SK-N-SH (cell line): ENCODE results near the gene ARMC9. TPM values are rescaled to one million over a fixed set of nuclear protein-coding genes. Genes with fewer than 3 reads are reported as not detected.

Experiments
- CTCF ChIA-PET: fragments of 300-600, 350-600 bp; formaldehyde crosslinking; extraction: SDS; loops from one replicate; lab custom pipeline; 2021; lab: Yijun Ruan, JAX
- POLR2A ChIA-PET: fragments of 350-600 bp; sonication (Branson Sonifier 250); formaldehyde crosslinking; extraction: SDS; loops from one replicate; lab custom pipeline; 2020; ENCODE audit warnings: antibody characterized with exemption, inconsistent platforms; lab: Yijun Ruan, JAX
- DNase-seq: peaks from one replicate; pipeline ENCODE4 v3.0.0; 2012
- H2AFZ ChIP-seq: fragments of 200-600 bp; sonication (generic); 2 replicates; pipeline ENCODE4 v1.8.1; 2016; ENCODE audit warnings: antibody characterized with exemption, mild to moderate bottlenecking, low read depth
- H3F3A ChIP-seq: fragments of 200-600 bp; sonication (generic); replicated peaks from 2 replicates; pipeline ENCODE3; 2016; ENCODE audit warnings: antibody characterized with exemption, mild to moderate bottlenecking; ENCODE audit not compliant: insufficient read depth
- H3K27ac ChIP-seq, 2 experiments: fragments of 200-500 bp in 1 of 2; fragments of 200-600 bp in 1 of 2; sonication (Bioruptor generic) in 1 of 2; sonication (generic), shearing (Covaris generic) in 1 of 2; 2 replicates each; pipeline versions ENCODE4 v1.5.1 to v1.6.1; 2014 to 2016; ENCODE audit warnings: low read depth in 2 of 2, inconsistent platforms in 1 of 2, low read length in 1 of 2, mild to moderate bottlenecking in 1 of 2, mixed read lengths in 1 of 2
- H3K27me3 ChIP-seq: fragments of 200-600 bp; sonication (generic), shearing (Covaris generic); 2 replicates; pipeline ENCODE4 v1.6.1; 2016; ENCODE audit warnings: mixed run types; ENCODE audit not compliant: insufficient read depth
- H3K36me3 ChIP-seq, 2 experiments: fragments of 200-500 bp in 1 of 2; fragments of 200-600 bp in 1 of 2; sonication (Bioruptor generic) in 1 of 2; sonication (generic) in 1 of 2; replicated peaks in 1 of 2; 2 replicates each; pipeline versions ENCODE3 to v1.5.1; 2014 to 2016; ENCODE audit warnings: low read length in 1 of 2, mild to moderate bottlenecking in 1 of 2; ENCODE audit not compliant: insufficient read depth in 2 of 2, control insufficient read depth in 1 of 2
- H3K4me1 ChIP-seq, 2 experiments: fragments of 200-500 bp in 1 of 2; fragments of 200-600 bp in 1 of 2; sonication (Bioruptor generic) in 1 of 2; sonication (generic), shearing (Covaris generic) in 1 of 2; 2 replicates each; pipeline versions ENCODE4 v1.5.1 to v1.6.1; 2014 to 2016; ENCODE audit warnings: low read depth in 1 of 2, low read length in 1 of 2, mixed run types in 1 of 2; ENCODE audit not compliant: insufficient read depth in 2 of 2, control insufficient read depth in 1 of 2
- H3K4me2 ChIP-seq: fragments of 200-600 bp; sonication (generic), shearing (Covaris generic); 2 replicates; pipeline ENCODE4 v1.6.1; 2017; ENCODE audit warnings: mixed run types
- H3K4me3 ChIP-seq, 2 experiments: fragments of 200-500 bp in 1 of 2; fragments of 200-600 bp in 1 of 2; sonication (Bioruptor generic) in 1 of 2; sonication (generic), shearing (Covaris generic) in 1 of 2; 2 replicates each; pipeline versions ENCODE4 v1.5.1 to v1.8.1; 2014 to 2016; ENCODE audit warnings: low read depth in 2 of 2, inconsistent platforms in 1 of 2, low read length in 1 of 2, mild to moderate bottlenecking in 1 of 2, mixed read lengths in 1 of 2, moderate library complexity in 1 of 2
- H3K79me2 ChIP-seq: fragments of 200-600 bp; sonication (generic); 2 replicates; pipeline ENCODE4 v1.8.1; 2017; ENCODE audit warnings: mild to moderate bottlenecking; ENCODE audit not compliant: insufficient read depth
- H3K9ac ChIP-seq: fragments of 200-600 bp; sonication (generic); 2 replicates; pipeline ENCODE4 v1.6.1; 2017; ENCODE audit warnings: mixed run types
- H3K9me2 ChIP-seq: fragments of 200-600 bp; sonication (generic); 2 replicates; pipeline ENCODE4 v1.6.1; 2017; ENCODE audit warnings: mixed run types
- H3K9me3 ChIP-seq: fragments of 200-600 bp; sonication (generic); 2 replicates; pipeline ENCODE4 v1.6.1; 2017; ENCODE audit warnings: mixed run types, mild to moderate bottlenecking, moderate library complexity
- H4K20me1 ChIP-seq: fragments of 200-600 bp; sonication (generic); 2 replicates; pipeline ENCODE4 v1.6.1; 2017; ENCODE audit warnings: mild to moderate bottlenecking, mixed run types; ENCODE audit not compliant: insufficient read depth
- EZH2phosphoT487 ChIP-seq: fragments of 200-600 bp; sonication (generic); IDR thresholded peaks from 2 replicates; pipeline ENCODE4 v1.6.1; 2017; ENCODE audit warnings: low read depth, mixed run types, mild to moderate bottlenecking, antibody characterized with exemption, moderate library complexity, borderline replicate concordance
- MEF2A ChIP-seq: IDR thresholded peaks from 2 replicates; pipeline ENCODE4 v1.4.0; 2012; ENCODE audit warnings: low read depth, borderline replicate concordance
- MXI1 ChIP-seq: IDR thresholded peaks from 2 replicates; pipeline ENCODE4 v1.6.1; 2012; ENCODE audit warnings: mild to moderate bottlenecking, low read depth, low read length, improper control_type of control experiment
- NFIC ChIP-seq: IDR thresholded peaks from 2 replicates; pipeline ENCODE4 v1.4.0; 2012; ENCODE audit warnings: borderline replicate concordance
- POLR2AphosphoS5 ChIP-seq: IDR thresholded peaks from 2 replicates; pipeline ENCODE4 v1.6.1; 2012; ENCODE audit warnings: low read depth, low read length
- RCOR1 ChIP-seq: fragments of 150-350 bp; IDR thresholded peaks from 2 replicates; pipeline ENCODE4 v1.6.1; 2017; ENCODE audit warnings: antibody characterized with exemption, low read length
- RXRA ChIP-seq: IDR thresholded peaks from 2 replicates; pipeline ENCODE4 v1.4.0; 2012; ENCODE audit warnings: low read depth, mild to moderate bottlenecking, borderline replicate concordance
- SIN3A ChIP-seq: IDR thresholded peaks from 2 replicates; pipeline ENCODE4 v1.6.1; 2012; ENCODE audit warnings: low read depth, mild to moderate bottlenecking, low read length, moderate library complexity, borderline replicate concordance
- TAF1 ChIP-seq: IDR thresholded peaks from 2 replicates; pipeline ENCODE4 v1.6.1; 2012; ENCODE audit warnings: low read depth, mild to moderate bottlenecking, low read length, moderate library complexity, borderline replicate concordance
- WGBS: methylation state at CpG from one replicate; pipeline ENCODE4 v1.1.6; 2017; ENCODE audit warnings: low lambda C conversion rate; 5-methylcytosine and 5-hydroxymethylcytosine counted together
- polyA plus RNA-seq, 3 experiments: library from polyadenylated mRNA; depleted of rRNA; stranded (reverse); fragments of >200 nt; gene quantifications; 2 replicates each; pipeline ENCODE4 v1.2.3, GENCODE V29; 2012
- TF ChIP-seq, protein P1 (sequence below): IDR thresholded peaks from 2 replicates; pipeline ENCODE4 v1.6.1; 2012; ENCODE audit warnings: mild to moderate bottlenecking, low read depth, low read length, moderate library complexity
- TF ChIP-seq, protein P2 (sequence below): IDR thresholded peaks from 2 replicates; pipeline ENCODE4 v1.4.0; 2012; ENCODE audit warnings: low read depth, borderline replicate concordance
- TF ChIP-seq, protein P3 (sequence below): IDR thresholded peaks from 2 replicates; pipeline ENCODE4; 2012
- TF ChIP-seq, protein P4 (sequence below): IDR thresholded peaks from 2 replicates; pipeline ENCODE4 v1.4.0; 2012; ENCODE audit warnings: low read depth

Gene ARMC9
- polyA plus RNA-seq, 1 of the 3 experiments (the other 2 are of a cell fraction): 25.3 TPM

DNA sequence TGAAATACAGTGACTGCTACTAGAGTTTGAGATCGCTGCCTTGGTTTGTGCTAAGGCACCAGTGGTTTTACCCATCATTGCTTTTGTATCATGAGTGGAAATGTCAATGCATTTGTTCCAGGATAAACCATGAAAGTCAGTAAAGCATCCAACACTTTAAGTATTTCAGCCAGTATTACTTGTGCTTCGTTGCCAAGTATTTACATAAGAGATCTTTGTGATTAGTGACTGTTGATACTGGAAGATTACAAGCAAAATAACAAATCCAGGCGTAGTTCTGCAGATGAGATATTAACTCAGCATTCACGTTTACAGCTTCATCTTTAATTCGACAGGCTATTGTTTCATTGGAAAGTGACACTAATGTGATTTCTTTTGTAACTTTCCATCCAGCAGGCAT, 106.8 kb downstream of the ARMC9 start:
- Histone ChIP-seq H3K4me2 (no peak overlapping the region), H3K36me3 (peaks cover 0 to 19% of the 10 kb centered on the region in 2 experiments), H2AFZ (no peak overlapping the region), H3K27ac (no peak overlapping the region), H3K9me3 (no peaks in the 10 kb centered on the region), H3F3A (no peaks in the 10 kb centered on the region), H4K20me1 (no peaks in the 10 kb centered on the region), H3K79me2 (no peaks in the 10 kb centered on the region), H3K4me1 (peaks cover 0 to 5% of the 10 kb centered on the region in 2 experiments; a peak in 1 of 4 replicates), H3K9ac (no peak overlapping the region), H3K27me3 (no peaks in the 10 kb centered on the region), H3K4me3 (no peak overlapping the region), H3K9me2 (no peaks in the 10 kb centered on the region)
- CTCF ChIA-PET: interaction anchor here (1.8 to 5.3 kb wide), 3 partner anchors 7 to 106 kb away, joined by 7 to 38 read pairs (median 28); no protein-coding TSS in a partner anchor
- 76% methylated on average over 5 of the region's 5 CpGs for WGBS
- TF ChIP-seq POLR2AphosphoS5 (no peak), MXI1 (no peak), EZH2phosphoT487 (no peak), RXRA (no peak), NFIC (no peak), MEF2A (no peak), SIN3A (no peak), RCOR1 (no peak), TAF1 (no peak)
- TF ChIP-seq, protein P1, sequence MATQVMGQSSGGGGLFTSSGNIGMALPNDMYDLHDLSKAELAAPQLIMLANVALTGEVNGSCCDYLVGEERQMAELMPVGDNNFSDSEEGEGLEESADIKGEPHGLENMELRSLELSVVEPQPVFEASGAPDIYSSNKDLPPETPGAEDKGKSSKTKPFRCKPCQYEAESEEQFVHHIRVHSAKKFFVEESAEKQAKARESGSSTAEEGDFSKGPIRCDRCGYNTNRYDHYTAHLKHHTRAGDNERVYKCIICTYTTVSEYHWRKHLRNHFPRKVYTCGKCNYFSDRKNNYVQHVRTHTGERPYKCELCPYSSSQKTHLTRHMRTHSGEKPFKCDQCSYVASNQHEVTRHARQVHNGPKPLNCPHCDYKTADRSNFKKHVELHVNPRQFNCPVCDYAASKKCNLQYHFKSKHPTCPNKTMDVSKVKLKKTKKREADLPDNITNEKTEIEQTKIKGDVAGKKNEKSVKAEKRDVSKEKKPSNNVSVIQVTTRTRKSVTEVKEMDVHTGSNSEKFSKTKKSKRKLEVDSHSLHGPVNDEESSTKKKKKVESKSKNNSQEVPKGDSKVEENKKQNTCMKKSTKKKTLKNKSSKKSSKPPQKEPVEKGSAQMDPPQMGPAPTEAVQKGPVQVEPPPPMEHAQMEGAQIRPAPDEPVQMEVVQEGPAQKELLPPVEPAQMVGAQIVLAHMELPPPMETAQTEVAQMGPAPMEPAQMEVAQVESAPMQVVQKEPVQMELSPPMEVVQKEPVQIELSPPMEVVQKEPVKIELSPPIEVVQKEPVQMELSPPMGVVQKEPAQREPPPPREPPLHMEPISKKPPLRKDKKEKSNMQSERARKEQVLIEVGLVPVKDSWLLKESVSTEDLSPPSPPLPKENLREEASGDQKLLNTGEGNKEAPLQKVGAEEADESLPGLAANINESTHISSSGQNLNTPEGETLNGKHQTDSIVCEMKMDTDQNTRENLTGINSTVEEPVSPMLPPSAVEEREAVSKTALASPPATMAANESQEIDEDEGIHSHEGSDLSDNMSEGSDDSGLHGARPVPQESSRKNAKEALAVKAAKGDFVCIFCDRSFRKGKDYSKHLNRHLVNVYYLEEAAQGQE: no peak
- TF ChIP-seq, protein P2, sequence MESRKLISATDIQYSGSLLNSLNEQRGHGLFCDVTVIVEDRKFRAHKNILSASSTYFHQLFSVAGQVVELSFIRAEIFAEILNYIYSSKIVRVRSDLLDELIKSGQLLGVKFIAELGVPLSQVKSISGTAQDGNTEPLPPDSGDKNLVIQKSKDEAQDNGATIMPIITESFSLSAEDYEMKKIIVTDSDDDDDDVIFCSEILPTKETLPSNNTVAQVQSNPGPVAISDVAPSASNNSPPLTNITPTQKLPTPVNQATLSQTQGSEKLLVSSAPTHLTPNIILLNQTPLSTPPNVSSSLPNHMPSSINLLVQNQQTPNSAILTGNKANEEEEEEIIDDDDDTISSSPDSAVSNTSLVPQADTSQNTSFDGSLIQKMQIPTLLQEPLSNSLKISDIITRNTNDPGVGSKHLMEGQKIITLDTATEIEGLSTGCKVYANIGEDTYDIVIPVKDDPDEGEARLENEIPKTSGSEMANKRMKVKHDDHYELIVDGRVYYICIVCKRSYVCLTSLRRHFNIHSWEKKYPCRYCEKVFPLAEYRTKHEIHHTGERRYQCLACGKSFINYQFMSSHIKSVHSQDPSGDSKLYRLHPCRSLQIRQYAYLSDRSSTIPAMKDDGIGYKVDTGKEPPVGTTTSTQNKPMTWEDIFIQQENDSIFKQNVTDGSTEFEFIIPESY: no peak
- TF ChIP-seq, protein P3, sequence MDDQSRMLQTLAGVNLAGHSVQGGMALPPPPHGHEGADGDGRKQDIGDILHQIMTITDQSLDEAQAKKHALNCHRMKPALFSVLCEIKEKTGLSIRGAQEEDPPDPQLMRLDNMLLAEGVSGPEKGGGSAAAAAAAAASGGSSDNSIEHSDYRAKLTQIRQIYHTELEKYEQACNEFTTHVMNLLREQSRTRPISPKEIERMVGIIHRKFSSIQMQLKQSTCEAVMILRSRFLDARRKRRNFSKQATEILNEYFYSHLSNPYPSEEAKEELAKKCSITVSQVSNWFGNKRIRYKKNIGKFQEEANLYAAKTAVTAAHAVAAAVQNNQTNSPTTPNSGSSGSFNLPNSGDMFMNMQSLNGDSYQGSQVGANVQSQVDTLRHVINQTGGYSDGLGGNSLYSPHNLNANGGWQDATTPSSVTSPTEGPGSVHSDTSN: no peak
- TF ChIP-seq, protein P4, sequence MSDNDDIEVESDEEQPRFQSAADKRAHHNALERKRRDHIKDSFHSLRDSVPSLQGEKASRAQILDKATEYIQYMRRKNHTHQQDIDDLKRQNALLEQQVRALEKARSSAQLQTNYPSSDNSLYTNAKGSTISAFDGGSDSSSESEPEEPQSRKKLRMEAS: no peak
- POLR2A ChIA-PET: no interaction called here
- no peak for DNase-seq
